Measurements from ENCODE around the gene CHEK1.

CHEK1 gene

GRCh38 chr11:125603207-125603606 is 21.8 kb upstream of the CHEK1 start:
- H3K4me1 ChIP-seq (ENCODE audit: insufficient read depth, poor library complexity, severe bottlenecking), result no peaks in the 10 kb centered on the region
- no peak overlapping the region for H3K27ac ChIP-seq (ENCODE audit: poor library complexity, severe bottlenecking)
- ATAC-seq (ENCODE audit: low read depth), result no peak
- no peaks in the 10 kb centered on the region for H3K27me3 ChIP-seq (ENCODE audit: insufficient read depth, poor library complexity, severe bottlenecking)
- no peak for DNase-seq (ENCODE audit: low spot score)
- H3K4me3 ChIP-seq (ENCODE audit: severe bottlenecking), result no peak overlapping the region
- H3K9me3 ChIP-seq (ENCODE audit: severe bottlenecking), result no peaks in the 10 kb centered on the region
- H3K36me3 ChIP-seq (ENCODE audit: low read depth), result peaks cover 96% of the 10 kb centered on the region
- no peak for TF ChIP-seq CTCF (IDR thresholded peaks at IDR 0.05; ENCODE audit: poor library complexity, severe bottlenecking)

DNA sequence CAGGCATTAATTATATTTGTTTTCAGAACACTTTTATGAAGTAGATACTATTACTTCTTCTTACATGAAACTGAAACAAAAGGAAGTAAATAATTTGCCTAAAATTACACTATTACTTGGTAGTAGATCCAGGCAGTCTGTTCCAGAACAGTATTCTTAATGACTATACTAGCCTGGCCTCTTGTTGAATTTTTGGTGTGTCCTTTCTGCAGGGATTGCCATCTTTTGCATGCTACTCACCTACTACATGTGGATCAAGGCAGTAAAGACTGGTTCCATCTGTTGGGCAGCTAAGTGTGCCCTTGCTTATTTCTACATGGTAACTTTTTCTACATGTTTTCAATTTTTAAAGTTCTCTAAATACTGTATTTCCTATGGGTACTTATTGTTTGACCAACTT is 19.5 kb upstream of the CHEK1 start:
- Histone ChIP-seq H3K9me3 (ENCODE audit: severe bottlenecking) (no peaks in the 10 kb centered on the region), H3K4me3 (ENCODE audit: severe bottlenecking) (no peak overlapping the region), H3K4me1 (ENCODE audit: insufficient read depth, poor library complexity, severe bottlenecking) (no peaks in the 10 kb centered on the region), H3K27me3 (ENCODE audit: insufficient read depth, poor library complexity, severe bottlenecking) (no peaks in the 10 kb centered on the region), H3K36me3 (ENCODE audit: low read depth) (peaks cover 100% of the 10 kb centered on the region), H3K27ac (ENCODE audit: poor library complexity, severe bottlenecking) (no peak overlapping the region)
- ATAC-seq (ENCODE audit: low read depth) (no peak), DNase-seq (ENCODE audit: low spot score) (no peak)
- TF ChIP-seq CTCF (IDR thresholded peaks at IDR 0.05; ENCODE audit: poor library complexity, severe bottlenecking), result no peak

DNA sequence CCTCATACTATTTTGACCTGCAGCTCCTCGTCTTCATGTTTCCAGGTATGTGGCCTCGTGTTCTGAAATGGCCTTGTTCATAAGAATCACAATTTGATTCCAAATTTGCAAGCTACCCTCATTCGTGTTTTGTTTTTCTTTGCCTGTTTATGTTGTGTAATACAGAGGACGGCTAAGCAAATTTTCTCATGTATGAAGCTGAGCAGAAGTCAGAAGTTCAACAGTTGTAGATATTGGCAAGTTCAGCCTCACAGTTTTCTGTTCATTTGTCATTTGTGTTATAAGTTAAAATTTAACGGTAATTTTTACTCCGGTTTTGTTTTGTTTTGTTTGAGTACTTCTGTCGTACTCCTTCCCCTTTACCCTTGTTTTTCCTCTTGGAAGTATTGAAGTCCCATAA is 15.4 kb upstream of the CHEK1 start:
- Histone ChIP-seq H3K9me3 (ENCODE audit: severe bottlenecking) (no peaks in the 10 kb centered on the region), H3K4me1 (ENCODE audit: insufficient read depth, poor library complexity, severe bottlenecking) (no peaks in the 10 kb centered on the region), H3K27ac (ENCODE audit: poor library complexity, severe bottlenecking) (no peak overlapping the region), H3K36me3 (ENCODE audit: low read depth) (peaks cover 98% of the 10 kb centered on the region), H3K4me3 (ENCODE audit: severe bottlenecking) (no peak overlapping the region), H3K27me3 (ENCODE audit: insufficient read depth, poor library complexity, severe bottlenecking) (no peaks in the 10 kb centered on the region)
- no peak for TF ChIP-seq CTCF (IDR thresholded peaks at IDR 0.05; ENCODE audit: poor library complexity, severe bottlenecking)
- DNase-seq (ENCODE audit: low spot score), result no peak
- no peak for ATAC-seq (ENCODE audit: low read depth)

DNA sequence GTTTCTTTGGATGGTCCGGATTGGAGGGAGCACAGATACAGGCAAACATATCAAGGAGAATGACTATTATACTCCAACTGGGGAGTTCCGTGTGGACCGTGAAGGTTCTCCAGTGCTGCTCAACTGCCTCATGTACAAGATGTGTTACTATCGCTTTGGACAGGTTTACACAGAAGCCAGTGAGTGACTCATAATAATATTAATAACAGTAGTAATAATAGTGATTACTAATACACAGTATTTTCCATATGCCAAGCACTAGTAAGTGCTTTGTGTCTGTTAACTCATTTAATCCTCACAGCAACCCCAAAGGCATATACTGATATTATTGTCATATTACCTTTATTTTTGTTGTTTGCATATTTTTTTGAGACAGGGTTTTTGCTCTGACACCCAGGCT is 6.6 kb upstream of the CHEK1 start:
- no peaks in the 10 kb centered on the region for H3K9me3 ChIP-seq (ENCODE audit: severe bottlenecking)
- no peaks in the 10 kb centered on the region for H3K27me3 ChIP-seq (ENCODE audit: insufficient read depth, poor library complexity, severe bottlenecking)
- peaks cover 7% of the 10 kb centered on the region for H3K4me1 ChIP-seq (ENCODE audit: insufficient read depth, poor library complexity, severe bottlenecking)
- ATAC-seq (ENCODE audit: low read depth), result no peak
- H3K36me3 ChIP-seq (ENCODE audit: low read depth), result peaks cover 92% of the 10 kb centered on the region
- no peak overlapping the region for H3K4me3 ChIP-seq (ENCODE audit: severe bottlenecking)
- H3K27ac ChIP-seq (ENCODE audit: poor library complexity, severe bottlenecking), result no peak overlapping the region
- TF ChIP-seq CTCF (IDR thresholded peaks at IDR 0.05; ENCODE audit: poor library complexity, severe bottlenecking), result no peak
- no peak for DNase-seq (ENCODE audit: low spot score)

- H3K9me3 ChIP-seq (ENCODE audit: severe bottlenecking), result no peaks in the 10 kb centered on the region
- DNase-seq (ENCODE audit: low spot score) (no peak), ATAC-seq (ENCODE audit: low read depth) (peak; percentile 32; the same call in 2 of the 3 replicates)
- H3K27me3 ChIP-seq (ENCODE audit: insufficient read depth, poor library complexity, severe bottlenecking), result no peaks in the 10 kb centered on the region
- H3K4me3 ChIP-seq (ENCODE audit: severe bottlenecking), result no peak overlapping the region
- H3K27ac ChIP-seq (ENCODE audit: poor library complexity, severe bottlenecking), result no peak overlapping the region
- peaks cover 61% of the 10 kb centered on the region for H3K36me3 ChIP-seq (ENCODE audit: low read depth)
- peaks cover 7% of the 10 kb centered on the region for H3K4me1 ChIP-seq (ENCODE audit: insufficient read depth, poor library complexity, severe bottlenecking)
- no peak for TF ChIP-seq CTCF (IDR thresholded peaks at IDR 0.05; ENCODE audit: poor library complexity, severe bottlenecking)
Observed at GRCh38 chr11:125621995-125622394, 3.0 kb upstream of the CHEK1 start.

Measured in RWPE2 (cell line).